Mucosa of descending colon (tissue), 3 donors: ENCODE results near the gene TBXAS1. TPM values are rescaled to one million over a fixed set of nuclear protein-coding genes. Genes with fewer than 3 reads are reported as not detected.

Experiments used
- ATAC-seq: fragments of 200-7000 bp; cut with Tn5 transposase; one replicate; pipeline ENCODE4 v1.9.1; 2020; ENCODE audit warnings: mild to moderate bottlenecking, moderate library complexity
- DNase-seq, 3 donors: peaks; one replicate each; pipeline ENCODE4 v3.0.0-alpha.2; 2020
- H3K36me3 ChIP-seq: fragments of 200-600 bp; one replicate; pipeline ENCODE4 v1.8.0; 2021; ENCODE audit warnings: low read depth, mild to moderate bottlenecking
- H3K4me1 ChIP-seq: fragments of 200-600 bp; one replicate; pipeline ENCODE4 v1.8.0; 2021; ENCODE audit warnings: low read depth, mild to moderate bottlenecking
- H3K4me3 ChIP-seq: fragments of 200-600 bp; one replicate; pipeline ENCODE4 v1.8.0; 2021; ENCODE audit warnings: mild to moderate bottlenecking
- H3K9me3 ChIP-seq: fragments of 200-600 bp; one replicate; pipeline ENCODE4 v1.8.0; 2021; ENCODE audit warnings: mild to moderate bottlenecking
- CTCF ChIP-seq: fragments of 200-600 bp; IDR thresholded peaks from one replicate; pipeline ENCODE4 v1.8.0; 2022; ENCODE audit warnings: antibody characterized with exemption, mild to moderate bottlenecking
- intact Hi-C, 2 donors: fragments of 100-400 bp; cut with DNase I in 1 of 2; cut with micrococcal nuclease in 1 of 2; formaldehyde crosslinking; loops; one replicate each; pipeline versions ENCODE4 v1.11.0 to v1.11.1; 2022; cut with DNase I, micrococcal nuclease
- total RNA-seq, 3 donors: library from RNA; stranded (reverse); fragmentation: NEBNext Ultra II Directional in 2 of 3; extraction: Animal tissue kit (Norgen Biotek cat#: 25700) in 2 of 3; gene quantifications; one replicate each; pipeline versions ENCODE4 v1.2.1 to v1.2.4, GENCODE V29; 2021 to 2023
- donor health status: DM: no; HTN: no; CAD: no; lungs with moderate emphysema.
- donor health status: DM: no; HTN: no; CAD: no.
- donor health status: DM: no; HTN: yes; CAD: no.

TBXAS1 gene
- total RNA-seq, 3 donors from 2014 or later, result 9.4 to 15.6 (median 9.7) TPM

GRCh38 chr7:139984642-139985539 is 155.8 kb downstream of the TBXAS1 start:
- no peak for ATAC-seq
- no peak overlapping the region for H3K4me3 ChIP-seq
- TF ChIP-seq CTCF, result no peak
- no peaks in the 10 kb centered on the region for H3K9me3 ChIP-seq
- H3K36me3 ChIP-seq, result no peaks in the 10 kb centered on the region
- DNase-seq, result no peak
- intact Hi-C loops, result no loop called here
- no peaks in the 10 kb centered on the region for H3K4me1 ChIP-seq

GRCh38 chr7:139985811-139986210 is 156.7 kb downstream of the TBXAS1 start:
- H3K9me3 ChIP-seq, result no peaks in the 10 kb centered on the region
- H3K4me1 ChIP-seq, result no peaks in the 10 kb centered on the region
- intact Hi-C loops, result no loop called here
- no peak for ATAC-seq
- DNase-seq, result no peak
- H3K36me3 ChIP-seq, result no peaks in the 10 kb centered on the region
- TF ChIP-seq CTCF, result no peak
- no peak overlapping the region for H3K4me3 ChIP-seq

- Histone ChIP-seq H3K4me1 (no peaks in the 10 kb centered on the region), H3K9me3 (no peaks in the 10 kb centered on the region), H3K36me3 (no peaks in the 10 kb centered on the region), H3K4me3 (no peak overlapping the region)
- DNase-seq (no peak), ATAC-seq (no peak)
- no peak for TF ChIP-seq CTCF
- intact Hi-C loops, result no loop called here
Measured at GRCh38 chr7:139987691-139988516, 158.8 kb downstream of the TBXAS1 start.

GRCh38 chr7:139989366-139990141 is 160.5 kb downstream of the TBXAS1 start:
- ATAC-seq (no peak), DNase-seq (no peak)
- Histone ChIP-seq H3K36me3 (no peaks in the 10 kb centered on the region), H3K9me3 (no peaks in the 10 kb centered on the region), H3K4me1 (no peaks in the 10 kb centered on the region), H3K4me3 (no peak overlapping the region)
- intact Hi-C loops, result loop anchor here in 1 of 2 donors (10.0 kb wide), 1 partner anchor 495 kb away; no protein-coding TSS in a partner anchor
- no peak for TF ChIP-seq CTCF

GRCh38 chr7:139990142-139990535 is 161.1 kb downstream of the TBXAS1 start:
- intact Hi-C loops, result loop anchor here in 1 of 2 donors (10.0 kb wide), 1 partner anchor 495 kb away; no protein-coding TSS in a partner anchor
- no peak for DNase-seq
- no peak overlapping the region for H3K4me3 ChIP-seq
- no peak for ATAC-seq
- H3K36me3 ChIP-seq, result no peaks in the 10 kb centered on the region
- no peaks in the 10 kb centered on the region for H3K4me1 ChIP-seq
- H3K9me3 ChIP-seq, result no peaks in the 10 kb centered on the region
- TF ChIP-seq CTCF, result no peak
